ENCODE data around the gene TPCN1.

DNA sequence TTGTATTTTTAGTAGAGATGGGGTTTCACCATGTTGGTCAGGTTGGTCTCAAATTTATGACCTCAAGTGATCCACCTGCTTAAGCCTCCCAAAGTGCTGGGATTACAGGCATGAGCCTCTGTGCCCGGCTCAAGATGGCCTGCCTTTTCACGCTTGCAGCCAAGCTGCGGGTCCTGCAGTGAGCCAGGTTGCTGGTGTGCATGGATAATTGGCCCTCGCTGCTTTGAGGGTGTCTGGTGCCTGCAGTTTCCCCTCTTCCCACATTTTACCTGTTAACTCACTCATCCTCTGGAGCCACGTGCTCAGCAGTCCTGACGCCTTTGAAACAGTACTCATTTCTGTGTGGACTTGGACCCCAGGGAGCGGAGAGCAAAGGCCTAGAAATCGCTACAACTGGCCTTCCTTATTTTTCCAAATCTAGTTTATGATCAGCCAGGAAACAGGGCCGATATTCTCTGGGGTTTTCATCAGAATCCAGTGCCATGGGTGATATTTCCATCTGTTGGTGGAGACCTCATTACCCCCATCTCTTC is 42.2 kb downstream of the TPCN1 start:
- TF ChIP-seq, protein P1, sequence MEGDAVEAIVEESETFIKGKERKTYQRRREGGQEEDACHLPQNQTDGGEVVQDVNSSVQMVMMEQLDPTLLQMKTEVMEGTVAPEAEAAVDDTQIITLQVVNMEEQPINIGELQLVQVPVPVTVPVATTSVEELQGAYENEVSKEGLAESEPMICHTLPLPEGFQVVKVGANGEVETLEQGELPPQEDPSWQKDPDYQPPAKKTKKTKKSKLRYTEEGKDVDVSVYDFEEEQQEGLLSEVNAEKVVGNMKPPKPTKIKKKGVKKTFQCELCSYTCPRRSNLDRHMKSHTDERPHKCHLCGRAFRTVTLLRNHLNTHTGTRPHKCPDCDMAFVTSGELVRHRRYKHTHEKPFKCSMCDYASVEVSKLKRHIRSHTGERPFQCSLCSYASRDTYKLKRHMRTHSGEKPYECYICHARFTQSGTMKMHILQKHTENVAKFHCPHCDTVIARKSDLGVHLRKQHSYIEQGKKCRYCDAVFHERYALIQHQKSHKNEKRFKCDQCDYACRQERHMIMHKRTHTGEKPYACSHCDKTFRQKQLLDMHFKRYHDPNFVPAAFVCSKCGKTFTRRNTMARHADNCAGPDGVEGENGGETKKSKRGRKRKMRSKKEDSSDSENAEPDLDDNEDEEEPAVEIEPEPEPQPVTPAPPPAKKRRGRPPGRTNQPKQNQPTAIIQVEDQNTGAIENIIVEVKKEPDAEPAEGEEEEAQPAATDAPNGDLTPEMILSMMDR (conservative IDR thresholded peaks at IDR 0.05), result no peak
- no peak for TF ChIP-seq EZH2 (IDR thresholded peaks at IDR 0.05; ENCODE audit: low read depth)

Measured in PC-9 (cell line).